OCI-M2 (cell line): Measurements from ENCODE around the gene BAG3.
A peak's percentile ranks its signal among the peaks of the same experiment; 100 is the strongest.
"Not testable (repeated sequence)": the region's sequence is repeated elsewhere in the genome, so short reads cannot be mapped to it uniquely, and the experiment has no call there.

ENCODE experiments used
- DNase-seq: peaks from one replicate; lab custom pipeline; 2025; ENCODE audit not compliant: unreplicated experiment; lab: John Stamatoyannopoulos, UW

BAG3 gene

DNA sequence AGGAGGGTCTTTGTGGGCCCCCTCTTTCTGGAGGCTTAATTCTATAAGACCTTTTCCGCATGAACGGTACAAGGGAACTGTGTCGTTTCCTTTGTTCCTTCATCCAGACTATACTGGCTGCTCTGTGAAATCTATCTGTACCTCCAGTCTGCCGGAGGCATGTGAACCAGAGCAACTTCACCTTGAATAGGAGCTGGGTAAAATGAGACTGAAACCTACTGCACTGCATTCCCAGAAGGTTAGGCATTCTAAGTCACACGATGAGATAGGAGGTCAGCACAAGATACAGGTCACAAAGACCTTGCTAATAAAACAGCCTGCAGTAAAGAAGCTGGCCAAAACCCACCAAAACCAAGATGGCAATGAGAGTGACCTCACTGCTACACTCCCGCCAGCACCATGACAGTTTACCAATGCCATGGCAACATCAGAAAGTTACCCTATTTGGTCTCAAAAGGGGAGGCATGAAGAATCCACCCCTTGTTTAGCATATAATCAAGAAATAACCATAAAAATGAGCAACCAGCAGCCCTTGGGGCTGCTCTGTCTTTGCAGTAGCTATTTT, 37.9 kb downstream of the BAG3 start:
- no peak for DNase-seq

DNA sequence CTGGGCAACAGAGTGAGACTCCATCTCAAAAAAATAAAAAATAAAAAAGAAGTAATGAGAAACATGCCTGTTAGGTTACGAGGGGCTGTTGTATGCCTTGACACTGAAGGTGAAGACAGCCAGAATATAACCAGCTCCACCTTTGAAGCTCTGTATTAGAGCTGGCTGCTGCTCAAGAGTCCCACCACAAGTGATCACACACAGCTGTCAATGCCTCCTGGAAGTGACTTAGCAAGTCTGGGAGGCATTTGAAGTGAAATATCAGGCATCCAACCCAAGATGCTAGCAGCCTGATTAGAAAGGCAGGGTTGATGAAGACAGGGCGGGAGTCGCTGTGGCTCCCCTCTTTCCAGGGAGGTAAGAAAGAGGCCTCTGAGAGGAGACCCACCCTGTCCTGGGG, 40.5 kb downstream of the BAG3 start:
- DNase-seq = no peak

DNA sequence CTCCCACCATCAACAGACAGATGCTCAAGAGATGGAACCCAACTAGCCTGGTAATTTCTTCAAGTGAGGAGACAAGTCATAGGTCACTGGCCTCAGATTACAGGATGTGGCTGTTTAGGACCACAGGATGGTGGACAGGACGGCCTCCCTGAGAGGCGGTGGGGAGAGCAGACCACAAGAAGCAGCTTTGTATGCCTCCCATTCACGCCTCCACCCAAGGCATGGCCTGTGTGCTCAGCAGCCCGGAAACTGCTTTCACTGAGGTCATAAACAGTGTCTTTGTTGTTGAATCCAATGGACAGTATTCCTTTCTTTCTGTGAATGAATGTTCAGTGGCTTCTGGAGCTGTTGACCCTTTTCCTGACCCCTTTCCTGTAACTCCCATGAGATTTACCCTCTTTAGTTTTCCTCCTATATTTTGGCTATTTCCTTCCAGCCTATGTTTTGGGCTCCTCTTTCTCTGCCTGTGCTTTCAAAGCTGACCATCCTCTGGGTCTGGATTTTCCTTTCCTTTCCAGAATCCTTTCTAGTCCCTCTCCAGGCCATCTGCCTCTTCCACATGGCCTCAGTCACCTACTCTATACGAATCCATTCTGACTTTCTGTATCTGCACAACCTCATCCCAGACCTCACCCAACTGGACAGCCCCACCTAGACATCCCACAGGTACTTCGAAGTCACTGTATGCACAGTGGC, 42.2 kb downstream of the BAG3 start:
- no peak for DNase-seq

- no peak for DNase-seq
These were observed 43.4 kb downstream of the BAG3 start for GRCh38 chr10:119694608-119695007.

- no peak for DNase-seq
These were observed 49.3 kb downstream of the BAG3 start for GRCh38 chr10:119700321-119700954.

- no peak for DNase-seq
These were observed 50.7 kb downstream of the BAG3 start for GRCh38 chr10:119701861-119702260.

GRCh38 chr10:119702583-119702982, 51.4 kb downstream of the BAG3 start:
- no peak for DNase-seq

GRCh38 chr10:119703903-119704508, 52.8 kb downstream of the BAG3 start:
- no peak for DNase-seq

GRCh38 chr10:119705434-119705831, 54.3 kb downstream of the BAG3 start:
- no peak for DNase-seq

DNA sequence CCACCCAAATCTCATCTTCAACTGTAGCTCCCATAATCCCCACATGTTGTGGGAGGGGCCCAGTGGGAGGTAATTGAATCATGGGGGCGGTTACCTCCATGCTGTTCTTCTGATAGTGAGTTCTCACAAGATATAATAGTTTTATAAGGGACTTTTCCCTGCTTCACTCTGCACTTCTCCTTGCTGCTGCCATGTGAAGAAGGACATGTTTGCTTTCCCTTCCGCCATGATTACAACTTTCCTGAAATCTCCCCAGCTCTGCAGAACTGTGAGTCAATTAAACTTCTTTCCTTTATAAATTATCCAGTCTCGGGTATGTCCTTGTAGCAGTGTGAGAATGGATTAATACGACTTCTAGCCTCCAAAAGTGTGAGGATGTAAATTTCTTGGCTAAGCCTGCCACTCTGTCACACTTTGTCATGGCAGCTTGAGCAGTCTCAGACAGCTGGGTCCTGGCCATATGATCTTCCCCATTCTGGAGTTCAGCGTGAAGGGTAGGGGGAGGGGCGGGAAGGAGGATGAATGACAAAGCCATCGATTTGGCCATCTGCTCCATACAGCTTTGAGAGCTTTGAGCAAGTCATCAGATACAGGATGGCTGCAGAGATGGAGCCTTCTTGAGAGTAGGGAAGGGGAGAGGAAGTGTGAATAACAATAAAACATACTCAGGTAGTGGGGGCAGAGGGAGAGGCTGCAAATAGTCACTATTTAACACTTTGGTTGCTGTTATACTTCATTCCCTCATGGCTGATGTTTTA, 55.5 kb downstream of the BAG3 start:
- DNase-seq = no peak

GRCh38 chr10:119707331-119707730, 56.2 kb downstream of the BAG3 start:
- not testable (repeated sequence) for DNase-seq

GRCh38 chr10:119710935-119711334, 59.8 kb downstream of the BAG3 start:
- DNase-seq = not testable (repeated sequence)

DNA sequence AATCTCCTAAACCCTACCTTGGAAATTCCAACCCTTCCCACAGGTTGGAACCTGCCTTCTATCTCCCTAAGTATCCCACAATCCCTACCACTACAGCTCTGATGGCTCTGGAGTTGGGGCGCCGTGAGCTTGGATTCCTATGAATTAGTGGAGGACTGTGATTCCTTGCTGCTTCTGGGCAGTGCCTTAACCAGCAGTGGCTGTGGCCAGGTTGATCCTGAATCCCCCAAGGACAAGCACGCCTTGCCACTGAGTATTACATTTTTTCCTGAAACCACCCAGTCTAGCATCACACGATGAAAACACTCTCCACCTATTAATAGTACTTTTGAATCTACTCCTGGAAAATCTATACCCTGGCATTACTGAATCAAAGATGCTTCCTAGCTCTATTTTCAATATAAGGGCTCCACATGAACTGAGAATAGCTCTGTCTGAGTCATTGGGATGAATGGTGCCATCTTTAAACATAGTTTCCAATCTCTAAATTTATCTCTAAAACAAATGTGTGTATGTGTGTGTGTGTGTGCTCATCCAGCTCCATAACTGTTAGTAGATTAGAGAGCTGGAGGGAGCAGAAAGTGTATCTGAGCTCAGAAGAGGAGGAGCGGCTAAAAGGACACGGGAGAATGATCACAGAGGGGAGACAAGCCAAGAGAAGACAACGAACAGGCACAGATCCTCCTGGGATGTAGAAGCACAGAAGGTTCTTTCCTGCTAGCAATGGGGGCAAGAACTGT, 62.7 kb downstream of the BAG3 start:
- DNase-seq = no peak

DNA sequence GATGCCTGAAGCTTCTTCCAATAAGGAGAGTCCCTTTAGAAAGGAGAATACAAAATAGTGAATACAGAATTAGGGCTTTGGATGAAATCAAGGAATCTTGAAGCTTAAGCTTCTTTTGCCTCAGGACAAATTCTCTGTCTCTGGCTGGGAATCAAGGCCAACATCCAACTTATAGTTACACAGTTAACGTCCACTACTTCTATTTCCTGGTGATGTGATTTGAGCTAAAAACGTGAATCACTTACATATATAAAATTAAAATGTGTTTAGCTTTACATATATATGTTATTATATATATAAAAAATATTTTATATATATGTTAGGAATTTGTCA, 63.3 kb downstream of the BAG3 start:
- no peak for DNase-seq

- DNase-seq = no peak
These were observed 64.7 kb downstream of the BAG3 start for GRCh38 chr10:119715628-119716505.

- DNase-seq = no peak
These were observed 72.0 kb downstream of the BAG3 start for GRCh38 chr10:119723161-119723560.

DNA sequence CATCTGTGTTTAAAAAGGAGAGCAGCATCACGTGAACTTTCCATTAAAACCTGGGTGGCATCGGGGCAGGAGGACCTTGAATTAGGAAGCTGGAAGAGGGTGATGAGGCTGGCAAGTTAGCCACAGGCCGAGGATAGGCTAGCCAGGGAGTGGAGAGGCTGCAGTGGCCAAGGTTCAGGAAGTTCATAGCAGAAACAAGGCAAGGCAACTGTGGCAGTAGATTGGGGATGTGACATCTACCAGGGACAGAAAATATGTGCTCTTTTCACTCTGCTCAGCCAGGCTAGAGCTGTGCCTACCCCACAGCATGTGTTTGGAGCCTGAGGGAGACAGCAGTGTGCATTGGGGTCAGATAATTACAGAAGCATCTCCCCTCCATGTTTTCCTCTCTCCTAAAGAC, 72.4 kb downstream of the BAG3 start:
- no peak for DNase-seq

- peak; percentile 4 for DNase-seq
These were observed 73.7 kb downstream of the BAG3 start for GRCh38 chr10:119724593-119725516.

GRCh38 chr10:119725517-119725827, 74.3 kb downstream of the BAG3 start:
- no peak for DNase-seq
